GM12878 (cell line): ENCODE measurements around the gene DGLUCY. TPM values are rescaled to one million over a fixed set of nuclear protein-coding genes. Genes with fewer than 3 reads are reported as not detected.
"Not testable (repeated sequence)": the region's sequence is repeated elsewhere in the genome, so short reads cannot be mapped to it uniquely, and the experiment has no call there.

Experiments
- ATAC-seq: fragments of 200-7000 bp; cut with Tn5 transposase; 3 replicates; pipeline ENCODE4 v1.9.1; 2020; ENCODE audit warnings: mild to moderate bottlenecking, moderate library complexity
- BruUV-seq: library from RNA; stranded (reverse); fragments of 400-500 nt; replicated peaks from 2 replicates; lab custom pipeline; 2021; lab: Mats Ljungman, UMichigan
- CTCF ChIA-PET: fragments of 300-600 bp; sonication (Branson Sonifier 250); formaldehyde crosslinking; extraction: SDS; loops from one replicate; lab custom pipeline; 2021; ENCODE audit warnings: inconsistent platforms; lab: Yijun Ruan, JAX
- POLR2A ChIA-PET: fragments of 350-600 bp; formaldehyde crosslinking; extraction: SDS; loops from one replicate; lab custom pipeline; 2021; ENCODE audit warnings: inconsistent platforms; lab: Charles Lee
- RAD21 ChIA-PET: fragments of 300-600 bp; sonication (Branson Sonifier 250); formaldehyde crosslinking; loops from one replicate; lab custom pipeline; 2023; ENCODE audit warnings: antibody characterized with exemption; ENCODE audit not compliant: unreplicated experiment; lab: Charles Lee
- SMC1A ChIA-PET: fragments of 300-600 bp; sonication (Branson Sonifier 250); formaldehyde crosslinking; loops from one replicate; lab custom pipeline; 2023; ENCODE audit not compliant: unreplicated experiment, uncharacterized antibody; lab: Charles Lee
- DNase-seq: peaks from one replicate; pipeline ENCODE4 v3.0.0-alpha.2; 2011; ENCODE audit warnings: low read depth, low spot score
- FAIRE-seq: peaks from 3 replicates; lab custom pipeline; 2011; peaks lifted over from hg19 to GRCh38; lab: Jason Lieb, UNC
- H2AFZ ChIP-seq: 2 replicates; pipeline ENCODE4 v1.6.0; 2011; ENCODE audit warnings: low read depth, low read length, control low read depth; ENCODE audit not compliant: control insufficient read depth
- H3K27ac ChIP-seq: 2 replicates; pipeline ENCODE4 v1.5.1; 2011; ENCODE audit warnings: control low read depth; ENCODE audit not compliant: control insufficient read depth, insufficient read depth
- H3K27me3 ChIP-seq, 2 experiments: replicated peaks in 1 of 2; 2 replicates each; pipeline versions ENCODE4 v1.6.0 to v1.6.1; 2011; ENCODE audit warnings: low read length in 1 of 2; ENCODE audit not compliant: control insufficient read depth in 2 of 2, insufficient read depth in 2 of 2
- H3K36me3 ChIP-seq, 2 experiments: 2 replicates each; pipeline ENCODE4 v1.5.1; 2011; ENCODE audit warnings: low read length in 1 of 2; ENCODE audit not compliant: control insufficient read depth in 2 of 2, insufficient read depth in 2 of 2
- H3K4me1 ChIP-seq: 2 replicates; pipeline ENCODE4 v1.6.1; 2011; ENCODE audit warnings: mild to moderate bottlenecking, low read length, moderate library complexity, mixed read lengths; ENCODE audit not compliant: control insufficient read depth, insufficient read depth
- H3K4me2 ChIP-seq: 2 replicates; pipeline ENCODE4 v1.6.0; 2011; ENCODE audit warnings: control low read depth; ENCODE audit not compliant: control insufficient read depth, insufficient read depth
- H3K4me3 ChIP-seq: fragments of 200-600 bp; sonication (generic); 2 replicates; pipeline ENCODE4 v1.5.1; 2016
- H3K79me2 ChIP-seq: 2 replicates; pipeline ENCODE4 v1.6.0; 2011; ENCODE audit warnings: low read length; ENCODE audit not compliant: control insufficient read depth, insufficient read depth
- H3K9ac ChIP-seq: 2 replicates; pipeline ENCODE4 v1.8.0; 2011; ENCODE audit warnings: low read length, control low read depth, mixed read lengths; ENCODE audit not compliant: control insufficient read depth, insufficient read depth
- H3K9me3 ChIP-seq: replicated peaks from 3 replicates; pipeline ENCODE4 v1.5.1; 2011; ENCODE audit warnings: mild to moderate bottlenecking, low read length; ENCODE audit not compliant: control insufficient read depth, insufficient read depth
- H4K20me1 ChIP-seq: 2 replicates; pipeline ENCODE4 v1.6.0; 2011; ENCODE audit not compliant: control insufficient read depth, insufficient read depth
- BCL11A ChIP-seq: IDR thresholded peaks from 2 replicates; pipeline ENCODE4 v1.6.1; 2011; ENCODE audit warnings: low read depth, low read length
- E2F4 ChIP-seq: IDR thresholded peaks from 2 replicates; pipeline ENCODE4 v1.6.1; 2012; ENCODE audit warnings: low read depth, low read length, improper control_type of control experiment
- E4F1 ChIP-seq: fragments of 450-650 bp; IDR thresholded peaks from 2 replicates; pipeline ENCODE4 v1.6.1; 2018; ENCODE audit warnings: borderline replicate concordance, mild to moderate bottlenecking; ENCODE audit not compliant: partially characterized antibody
- FOXK2 ChIP-seq: fragments of 450-650 bp; IDR thresholded peaks from 2 replicates; pipeline ENCODE4 v1.6.1; 2017; ENCODE audit warnings: mild to moderate bottlenecking, moderate library complexity
- MTA3 ChIP-seq: IDR thresholded peaks from 2 replicates; pipeline ENCODE4 v1.6.1; 2012; ENCODE audit warnings: low read length, inconsistent platforms, borderline replicate concordance
- NKRF ChIP-seq: fragments of 450-650 bp; conservative IDR thresholded peaks from 2 replicates; pipeline ENCODE4 v1.6.1; 2017; ENCODE audit warnings: mild to moderate bottlenecking, moderate library complexity
- PKNOX1 ChIP-seq: fragments of 450-650 bp; IDR thresholded peaks from 2 replicates; pipeline ENCODE4 v1.6.1; 2016; ENCODE audit warnings: mild to moderate bottlenecking
- WGBS: methylation state at CpG from one replicate; pipeline ENCODE4 v1.1.6; 2016; ENCODE audit warnings: low lambda C conversion rate; ENCODE audit not compliant: insufficient replicate concordance, insufficient coverage; ENCODE audit errors: missing lambda C conversion rate; 5-methylcytosine and 5-hydroxymethylcytosine counted together
- in situ Hi-C: fragments of 300-500 bp; cut with MboI; formaldehyde crosslinking; loops from 9 replicates; pipeline ENCODE4 v1.14.3; 2018; ENCODE audit warnings: mixed read lengths
- intact Hi-C: fragments of 100-400 bp; cut with micrococcal nuclease; formaldehyde crosslinking; loops from one replicate; pipeline ENCODE4 v1.14.2; 2022; ENCODE audit not compliant: unreplicated experiment
- polyA plus RNA-seq, 11 experiments: library from polyadenylated mRNA; depleted of rRNA in 4 of 11; unstranded in 6 of 11; stranded (reverse) in 5 of 11; fragments of >200 nt; fragmentation: Nextera tagmentation in 4 of 11; fragmentation: Illumina TruSeq in 1 of 11; extraction: Ambion mirVana in 4 of 11; extraction: Trizol in 1 of 11; gene quantifications; 1 replicate in 1 of 11; 2 replicates in 10 of 11; pipeline versions ENCODE4 v1.2.1 to v1.2.3, GENCODE V29; 2011 to 2016; ENCODE audit warnings: inconsistent platforms in 2 of 11, missing spikeins in 2 of 11, low read depth in 1 of 11
- total RNA-seq, 4 experiments: library from RNA; depleted of rRNA in 3 of 4; stranded (reverse); fragments of >200 nt in 3 of 4; fragmentation: Illumina TruSeq in 1 of 4; extraction: Trizol in 1 of 4; gene quantifications; 2 replicates each; pipeline versions ENCODE4 v1.2.1 to v1.2.3, GENCODE V29; 2013 to 2021

The DGLUCY gene
- total and polyA plus RNA-seq, 10 of the 15 experiments (the other 5 are each of a cell fraction or from before 2014, with no cell fraction given), result 15.0 to 70.3 (median 55.1) TPM

- H3K4me2 ChIP-seq, H3K27ac ChIP-seq, RAD21 ChIA-PET, H3K4me1 ChIP-seq, H2AFZ ChIP-seq, H3K4me3 ChIP-seq, BruUV-seq, DNase-seq, ATAC-seq, H3K27me3 ChIP-seq, H3K36me3 ChIP-seq, in situ Hi-C loops, intact Hi-C loops, H4K20me1 ChIP-seq, H3K79me2 ChIP-seq, FAIRE-seq, H3K9ac ChIP-seq, H3K9me3 ChIP-seq: not testable (repeated sequence)
- ChIA-PET POLR2A (interaction anchor here (1.6 kb wide), 1 partner anchor 14 kb away, joined by 3 read pairs; no protein-coding TSS in a partner anchor), CTCF (interaction anchor here (0.6 kb wide), 1 partner anchor 289 kb away, joined by 3 read pairs; no protein-coding TSS in a partner anchor), SMC1A (interaction anchor here (1.1 kb wide), 1 partner anchor 15 kb away, joined by 3 read pairs; no protein-coding TSS in a partner anchor)
- 98% methylated on average over 15 of the region's 15 CpGs for WGBS
Measured at GRCh38 chr14:91266276-91266675, 152.4 kb downstream of the DGLUCY start.

GRCh38 chr14:91267965-91268437 lies 154.1 kb downstream of the DGLUCY start:
- no peak for DNase-seq
- Histone ChIP-seq H3K4me1 (no peaks in the 10 kb centered on the region), H3K4me3 (no peak overlapping the region), H3K4me2 (no peak overlapping the region), H3K27me3 (peaks cover 0 to 4% of the 10 kb centered on the region in 2 experiments; a peak in 1 of 4 replicates), H3K9me3 (no peaks in the 10 kb centered on the region), H3K79me2 (no peaks in the 10 kb centered on the region), H2AFZ (no peak overlapping the region), H3K27ac (no peak overlapping the region), H4K20me1 (no peaks in the 10 kb centered on the region), H3K9ac (no peak overlapping the region), H3K36me3 (peaks cover 0 to 11% of the 10 kb centered on the region in 2 experiments; a peak in 2 of 4 replicates)
- no peak for TF ChIP-seq PKNOX1
- no peak for TF ChIP-seq NKRF
- no peak for TF ChIP-seq E4F1
- TF ChIP-seq FOXK2, result no peak
- no peak for TF ChIP-seq MTA3
- TF ChIP-seq E2F4, result no peak
- TF ChIP-seq BCL11A, result no peak
- ChIA-PET SMC1A (interaction anchor here (1.0 to 2.5 kb wide), 5 partner anchors 12 to 40 kb away, joined by 3 to 6 read pairs (median 4); partner anchors contain the start of gene GPR68), CTCF (interaction anchor here (1.0 kb wide), 1 partner anchor 95 kb away, joined by 3 read pairs; no protein-coding TSS in a partner anchor), POLR2A (no interaction called here), RAD21 (no interaction called here)
- WGBS, result 95% methylated on average over 7 of the region's 7 CpGs
- intact Hi-C loops (no loop called here), in situ Hi-C loops (no loop called here)
- no TSS peak for BruUV-seq
- ATAC-seq, result no peak
- FAIRE-seq, result no peak
